Measurements from ENCODE around the gene RBM33. TPM values are rescaled to one million over a fixed set of nuclear protein-coding genes. Genes with fewer than 3 reads are reported as not detected.

The RBM33 gene
- total and polyA plus RNA-seq, 10 donors: 9.7 to 109 (median 90.0) TPM

DNA sequence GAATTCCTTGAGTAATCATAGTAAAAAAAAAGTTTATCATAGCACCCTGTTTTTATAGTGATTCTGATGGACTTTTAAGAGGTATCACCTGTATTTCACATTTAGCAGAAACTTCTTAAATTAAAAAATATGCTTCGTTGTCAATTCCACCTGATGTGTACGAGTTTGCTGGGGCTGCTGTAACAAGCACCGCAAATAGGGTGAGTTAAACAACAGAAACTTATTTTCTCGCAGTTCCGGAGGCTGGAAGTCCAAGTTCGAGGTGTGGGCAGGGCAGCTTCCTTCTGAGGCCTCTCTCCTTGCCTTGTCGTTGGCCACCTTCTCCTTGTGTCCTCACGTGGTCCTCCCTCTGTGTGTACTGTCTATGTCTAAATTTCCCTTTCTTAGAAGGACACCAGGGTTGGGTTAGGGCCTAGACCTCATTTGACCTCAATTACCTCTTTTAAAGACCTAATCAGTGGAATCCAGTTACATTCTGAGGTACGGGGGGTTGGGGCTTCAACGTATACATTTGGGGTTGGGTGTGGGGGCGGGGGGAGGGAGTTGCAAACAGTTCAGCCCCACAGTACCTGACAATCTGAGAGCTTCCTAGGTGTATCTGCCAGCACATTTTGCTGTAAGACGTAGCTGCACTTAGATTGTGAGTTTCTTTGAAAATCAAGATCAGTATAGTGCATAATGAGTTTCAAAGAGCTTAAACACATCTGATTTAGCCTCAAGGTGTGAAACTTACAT, 72.7 kb downstream of the RBM33 start:
- Histone ChIP-seq H3K9me3 (no peaks in the 10 kb centered on the region), H3K4me3 (no peak overlapping the region), H3K27me3 (replicated peaks in 1 of 7) (no peaks in the 10 kb centered on the region), H3K27ac (no peak overlapping the region), H3K4me1 (peaks cover 3 to 73% (median 29%) of the 10 kb centered on the region in 6 donors), H3K36me3 (peaks cover 0 to 83% (median 34%) of the 10 kb centered on the region in 6 donors)
- intact Hi-C loops (cut with DNase I; ENCODE audit: low total_unique reads): no loop called here
- no peak for DNase-seq
- 92 to 94% (median 92%) methylated on average over 12 of the region's 12 CpGs for WGBS, 5 donors
- TF ChIP-seq POLR2A (IDR thresholded peaks at IDR 0.05): no peak
- TF ChIP-seq POLR2AphosphoS5 (IDR thresholded peaks at IDR 0.05): no peak
- TF ChIP-seq, protein P1, sequence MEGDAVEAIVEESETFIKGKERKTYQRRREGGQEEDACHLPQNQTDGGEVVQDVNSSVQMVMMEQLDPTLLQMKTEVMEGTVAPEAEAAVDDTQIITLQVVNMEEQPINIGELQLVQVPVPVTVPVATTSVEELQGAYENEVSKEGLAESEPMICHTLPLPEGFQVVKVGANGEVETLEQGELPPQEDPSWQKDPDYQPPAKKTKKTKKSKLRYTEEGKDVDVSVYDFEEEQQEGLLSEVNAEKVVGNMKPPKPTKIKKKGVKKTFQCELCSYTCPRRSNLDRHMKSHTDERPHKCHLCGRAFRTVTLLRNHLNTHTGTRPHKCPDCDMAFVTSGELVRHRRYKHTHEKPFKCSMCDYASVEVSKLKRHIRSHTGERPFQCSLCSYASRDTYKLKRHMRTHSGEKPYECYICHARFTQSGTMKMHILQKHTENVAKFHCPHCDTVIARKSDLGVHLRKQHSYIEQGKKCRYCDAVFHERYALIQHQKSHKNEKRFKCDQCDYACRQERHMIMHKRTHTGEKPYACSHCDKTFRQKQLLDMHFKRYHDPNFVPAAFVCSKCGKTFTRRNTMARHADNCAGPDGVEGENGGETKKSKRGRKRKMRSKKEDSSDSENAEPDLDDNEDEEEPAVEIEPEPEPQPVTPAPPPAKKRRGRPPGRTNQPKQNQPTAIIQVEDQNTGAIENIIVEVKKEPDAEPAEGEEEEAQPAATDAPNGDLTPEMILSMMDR (IDR thresholded peaks at IDR 0.05 in 8 of 11, conservative IDR thresholded peaks at IDR 0.05 in 3 of 11): no peak

DNA sequence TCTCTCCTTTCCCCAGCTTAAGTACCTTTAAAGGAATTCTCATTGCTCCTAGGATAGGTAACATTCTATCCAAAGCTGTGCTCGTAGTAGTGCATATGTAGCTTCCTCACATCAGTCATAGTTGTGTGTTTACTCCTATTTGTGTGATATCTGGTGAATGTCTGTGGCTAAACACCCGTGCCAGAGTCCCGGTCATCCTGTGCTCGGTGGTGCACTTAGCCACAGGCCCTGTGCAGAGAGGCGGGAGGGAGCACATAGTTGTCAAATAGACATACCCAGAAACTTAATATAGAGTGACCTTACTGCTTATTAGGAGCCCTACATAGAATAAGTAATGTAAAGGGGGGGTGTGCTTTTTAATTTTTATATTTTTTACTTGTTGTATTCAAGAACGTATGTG, 76.6 kb downstream of the RBM33 start:
- Histone ChIP-seq H3K36me3 (peaks cover 0 to 65% (median 14%) of the 10 kb centered on the region in 6 donors), H3K27me3 (replicated peaks in 1 of 7) (no peaks in the 10 kb centered on the region), H3K9me3 (no peaks in the 10 kb centered on the region), H3K27ac (peak overlapping the region in 6 of 8 donors; percentile 5 to 81 (median 69)), H3K4me3 (no peak overlapping the region), H3K4me1 (peaks cover 0 to 76% (median 48%) of the 10 kb centered on the region in 6 donors)
- intact Hi-C loops (cut with DNase I; ENCODE audit: low total_unique reads): no loop called here
- 64 to 73% (median 66%) methylated on average over 6 of the region's 6 CpGs for WGBS, 5 donors
- TF ChIP-seq, protein P1 (IDR thresholded peaks at IDR 0.05 in 8 of 11, conservative IDR thresholded peaks at IDR 0.05 in 3 of 11): no peak
- peak in 1 of 3 donors; percentile 20 for TF ChIP-seq POLR2AphosphoS5 (IDR thresholded peaks at IDR 0.05)
- no peak for TF ChIP-seq POLR2A (IDR thresholded peaks at IDR 0.05)
- no peak for DNase-seq

DNA sequence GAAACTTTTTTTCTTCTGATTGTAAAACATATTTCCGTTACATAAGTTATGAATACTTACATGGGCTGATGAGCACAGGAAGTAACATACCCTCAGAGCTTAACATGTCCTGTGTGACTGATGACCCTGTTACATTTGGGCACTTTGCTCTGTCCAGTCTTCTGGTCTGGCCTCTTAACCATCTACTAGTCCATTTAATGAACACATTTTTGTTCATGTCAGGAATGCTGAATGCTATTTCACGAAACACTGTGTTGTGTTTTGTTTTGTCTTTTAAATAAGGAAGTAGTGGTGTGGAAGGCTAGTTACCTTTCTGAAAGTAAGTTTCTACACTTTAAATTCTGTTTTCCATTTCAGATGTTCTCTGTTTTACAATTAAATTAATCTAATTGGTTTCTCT, 77.7 kb downstream of the RBM33 start:
- H3K4me1 ChIP-seq: peaks cover 0 to 87% (median 49%) of the 10 kb centered on the region in 6 donors
- no peak for TF ChIP-seq POLR2A (IDR thresholded peaks at IDR 0.05)
- no peak for TF ChIP-seq POLR2AphosphoS5 (IDR thresholded peaks at IDR 0.05)
- TF ChIP-seq, protein P1 (IDR thresholded peaks at IDR 0.05 in 8 of 11, conservative IDR thresholded peaks at IDR 0.05 in 3 of 11): no peak
- H3K9me3 ChIP-seq: no peaks in the 10 kb centered on the region
- peaks cover 0 to 59% (median 9%) of the 10 kb centered on the region in 6 donors for H3K36me3 ChIP-seq
- H3K4me3 ChIP-seq: peak overlapping the region in 1 of 8 donors; percentile 17
- intact Hi-C loops (cut with DNase I; ENCODE audit: low total_unique reads): no loop called here
- 38 to 46% (median 39%) methylated on average over 2 of the region's 2 CpGs for WGBS, 5 donors
- H3K27ac ChIP-seq: peak overlapping the region; percentile 5 to 81 (median 66)
- DNase-seq: no peak
- H3K27me3 ChIP-seq (replicated peaks in 1 of 7): no peaks in the 10 kb centered on the region

DNA sequence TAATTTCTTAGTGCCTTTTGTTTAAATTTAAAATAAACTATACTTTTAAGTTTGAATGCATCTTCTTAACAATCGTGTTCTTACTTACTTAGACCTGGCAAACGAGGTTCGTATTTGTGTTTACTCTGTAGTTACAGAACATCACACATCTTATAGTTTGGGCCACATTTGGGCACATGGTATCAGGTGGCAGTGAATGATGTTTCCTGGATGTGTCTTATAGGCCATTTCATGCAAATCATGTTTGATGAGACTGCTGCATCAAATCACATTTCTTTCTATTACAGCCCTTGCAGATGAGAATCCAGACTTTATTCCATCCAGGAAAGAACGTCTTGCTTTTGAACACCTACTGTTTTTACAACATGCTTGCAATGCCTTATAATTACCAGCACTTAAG, 78.5 kb downstream of the RBM33 start:
- Histone ChIP-seq H3K27me3 (replicated peaks in 1 of 7) (no peaks in the 10 kb centered on the region), H3K4me3 (no peak overlapping the region), H3K27ac (peak overlapping the region; percentile 15 to 81 (median 66)), H3K9me3 (no peaks in the 10 kb centered on the region), H3K4me1 (peaks cover 0 to 88% (median 49%) of the 10 kb centered on the region in 6 donors), H3K36me3 (peaks cover 0 to 59% (median 8%) of the 10 kb centered on the region in 6 donors)
- 70 to 79% (median 78%) methylated on average over 4 of the region's 4 CpGs for WGBS, 5 donors
- DNase-seq: no peak
- TF ChIP-seq, protein P1 (IDR thresholded peaks at IDR 0.05 in 8 of 11, conservative IDR thresholded peaks at IDR 0.05 in 3 of 11): no peak
- no peak for TF ChIP-seq POLR2A (IDR thresholded peaks at IDR 0.05)
- no peak for TF ChIP-seq POLR2AphosphoS5 (IDR thresholded peaks at IDR 0.05)
- intact Hi-C loops (cut with DNase I; ENCODE audit: low total_unique reads): no loop called here
